HEK293 (cell line): ENCODE measurements around the gene FAM174A.

Experiments used
- HOXD13 ChIP-seq: sonication (generic); formaldehyde crosslinking; IDR thresholded peaks from 2 replicates; pipeline ENCODE4 v1.8.0; 2022; ENCODE audit warnings: missing genetic modification reagents, borderline replicate concordance
- ZBTB20 ChIP-seq: fragments of 450-650 bp; formaldehyde crosslinking; IDR thresholded peaks from 2 replicates; pipeline ENCODE4 v1.5.1; 2016; ENCODE audit warnings: missing biosample characterization, missing genetic modification characterization
- ZBTB8A ChIP-seq: fragments of 450-650 bp; formaldehyde crosslinking; IDR thresholded peaks from 2 replicates; pipeline ENCODE4 v1.5.1; 2016; ENCODE audit warnings: missing biosample characterization, missing genetic modification characterization
- ZFP37 ChIP-seq: fragments of 450-650 bp; formaldehyde crosslinking; IDR thresholded peaks from 2 replicates; pipeline ENCODE4 v1.5.1; 2016; ENCODE audit warnings: missing biosample characterization, missing genetic modification characterization
- TF ChIP-seq, protein P1 (sequence below): fragments of 450-650 bp; formaldehyde crosslinking; IDR thresholded peaks from 2 replicates; pipeline ENCODE4 v1.5.0; 2017; ENCODE audit warnings: missing biosample characterization, missing genetic modification characterization, borderline replicate concordance
- TF ChIP-seq, protein P2 (sequence below): fragments of 450-650 bp; formaldehyde crosslinking; IDR thresholded peaks from 2 replicates; pipeline ENCODE4 v1.5.1; 2016; ENCODE audit warnings: missing biosample characterization, missing genetic modification characterization
- TF ChIP-seq, protein P3 (sequence below): fragments of 450-650 bp; formaldehyde crosslinking; IDR thresholded peaks from 2 replicates; pipeline ENCODE4 v1.5.1; 2016; ENCODE audit warnings: missing biosample characterization, missing genetic modification characterization

DNA sequence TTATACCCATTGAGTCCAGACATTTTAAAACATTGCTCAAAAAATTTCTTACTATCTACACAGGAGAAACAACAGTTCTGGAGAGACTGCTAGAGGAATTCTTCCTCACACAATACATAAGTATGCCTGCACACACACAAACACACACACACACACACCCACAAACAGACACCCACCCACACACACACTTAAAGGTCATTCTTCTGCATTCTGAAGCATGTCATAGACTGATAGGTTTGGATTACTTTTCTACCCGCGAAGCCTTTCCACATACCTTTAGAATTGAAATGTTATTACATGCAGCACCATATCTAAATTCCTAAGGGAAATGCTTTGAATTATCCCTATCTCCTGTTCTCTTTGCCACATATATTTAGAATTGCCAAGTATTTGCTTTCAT is 80.2 kb downstream of the FAM174A start:
- TF ChIP-seq, protein P1, sequence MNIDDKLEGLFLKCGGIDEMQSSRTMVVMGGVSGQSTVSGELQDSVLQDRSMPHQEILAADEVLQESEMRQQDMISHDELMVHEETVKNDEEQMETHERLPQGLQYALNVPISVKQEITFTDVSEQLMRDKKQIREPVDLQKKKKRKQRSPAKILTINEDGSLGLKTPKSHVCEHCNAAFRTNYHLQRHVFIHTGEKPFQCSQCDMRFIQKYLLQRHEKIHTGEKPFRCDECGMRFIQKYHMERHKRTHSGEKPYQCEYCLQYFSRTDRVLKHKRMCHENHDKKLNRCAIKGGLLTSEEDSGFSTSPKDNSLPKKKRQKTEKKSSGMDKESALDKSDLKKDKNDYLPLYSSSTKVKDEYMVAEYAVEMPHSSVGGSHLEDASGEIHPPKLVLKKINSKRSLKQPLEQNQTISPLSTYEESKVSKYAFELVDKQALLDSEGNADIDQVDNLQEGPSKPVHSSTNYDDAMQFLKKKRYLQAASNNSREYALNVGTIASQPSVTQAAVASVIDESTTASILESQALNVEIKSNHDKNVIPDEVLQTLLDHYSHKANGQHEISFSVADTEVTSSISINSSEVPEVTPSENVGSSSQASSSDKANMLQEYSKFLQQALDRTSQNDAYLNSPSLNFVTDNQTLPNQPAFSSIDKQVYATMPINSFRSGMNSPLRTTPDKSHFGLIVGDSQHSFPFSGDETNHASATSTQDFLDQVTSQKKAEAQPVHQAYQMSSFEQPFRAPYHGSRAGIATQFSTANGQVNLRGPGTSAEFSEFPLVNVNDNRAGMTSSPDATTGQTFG (tag by site-specific recombination), result no peak
- TF ChIP-seq, protein P2, sequence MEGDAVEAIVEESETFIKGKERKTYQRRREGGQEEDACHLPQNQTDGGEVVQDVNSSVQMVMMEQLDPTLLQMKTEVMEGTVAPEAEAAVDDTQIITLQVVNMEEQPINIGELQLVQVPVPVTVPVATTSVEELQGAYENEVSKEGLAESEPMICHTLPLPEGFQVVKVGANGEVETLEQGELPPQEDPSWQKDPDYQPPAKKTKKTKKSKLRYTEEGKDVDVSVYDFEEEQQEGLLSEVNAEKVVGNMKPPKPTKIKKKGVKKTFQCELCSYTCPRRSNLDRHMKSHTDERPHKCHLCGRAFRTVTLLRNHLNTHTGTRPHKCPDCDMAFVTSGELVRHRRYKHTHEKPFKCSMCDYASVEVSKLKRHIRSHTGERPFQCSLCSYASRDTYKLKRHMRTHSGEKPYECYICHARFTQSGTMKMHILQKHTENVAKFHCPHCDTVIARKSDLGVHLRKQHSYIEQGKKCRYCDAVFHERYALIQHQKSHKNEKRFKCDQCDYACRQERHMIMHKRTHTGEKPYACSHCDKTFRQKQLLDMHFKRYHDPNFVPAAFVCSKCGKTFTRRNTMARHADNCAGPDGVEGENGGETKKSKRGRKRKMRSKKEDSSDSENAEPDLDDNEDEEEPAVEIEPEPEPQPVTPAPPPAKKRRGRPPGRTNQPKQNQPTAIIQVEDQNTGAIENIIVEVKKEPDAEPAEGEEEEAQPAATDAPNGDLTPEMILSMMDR (tag by site-specific recombination), result no peak
- TF ChIP-seq ZBTB20 (tag by site-specific recombination) (no peak), HOXD13 (no peak), ZBTB8A (tag by site-specific recombination) (no peak), ZFP37 (tag by site-specific recombination) (no peak)
- TF ChIP-seq, protein P3, sequence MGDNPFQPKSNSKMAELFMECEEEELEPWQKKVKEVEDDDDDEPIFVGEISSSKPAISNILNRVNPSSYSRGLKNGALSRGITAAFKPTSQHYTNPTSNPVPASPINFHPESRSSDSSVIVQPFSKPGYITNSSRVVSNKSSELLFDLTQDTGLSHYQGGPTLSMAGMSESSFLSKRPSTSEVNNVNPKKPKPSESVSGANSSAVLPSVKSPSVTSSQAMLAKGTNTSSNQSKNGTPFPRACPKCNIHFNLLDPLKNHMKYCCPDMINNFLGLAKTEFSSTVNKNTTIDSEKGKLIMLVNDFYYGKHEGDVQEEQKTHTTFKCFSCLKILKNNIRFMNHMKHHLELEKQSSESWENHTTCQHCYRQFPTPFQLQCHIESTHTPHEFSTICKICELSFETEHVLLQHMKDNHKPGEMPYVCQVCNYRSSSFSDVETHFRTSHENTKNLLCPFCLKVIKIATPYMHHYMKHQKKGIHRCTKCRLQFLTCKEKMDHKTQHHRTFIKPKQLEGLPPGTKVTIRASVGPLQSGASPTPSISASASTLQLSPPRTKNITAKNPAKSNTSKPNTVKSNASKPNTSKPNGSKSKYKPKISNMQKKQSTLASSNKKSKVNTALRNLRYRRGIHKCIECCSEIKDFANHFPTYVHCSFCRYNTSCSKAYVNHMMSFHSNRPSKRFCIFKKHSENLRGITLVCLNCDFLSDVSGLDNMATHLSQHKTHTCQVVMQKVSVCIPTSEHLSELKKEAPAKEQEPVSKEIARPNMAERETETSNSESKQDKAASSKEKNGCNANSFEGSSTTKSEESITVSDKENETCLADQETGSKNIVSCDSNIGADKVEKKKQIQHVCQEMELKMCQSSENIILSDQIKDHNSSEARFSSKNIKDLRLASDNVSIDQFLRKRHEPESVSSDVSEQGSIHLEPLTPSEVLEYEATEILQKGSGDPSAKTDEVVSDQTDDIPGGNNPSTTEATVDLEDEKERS (tag by site-specific recombination), result no peak
